ENCODE data around the gene TMEM154.

TMEM154 gene

GRCh38 chr4:152634110-152634760, 45.6 kb downstream of the TMEM154 start:
- DNase-seq (ENCODE audit: low spot score in 2 of 2) (no peak), ATAC-seq (no peak)
- Mint-ChIP-seq H3K9me3 (no peaks in the 10 kb centered on the region), H3K27ac (no peak overlapping the region), H3K4me3 (no peak overlapping the region), H3K4me1 (no peaks in the 10 kb centered on the region), H3K36me3 (peaks cover 15% of the 10 kb centered on the region)

DNA sequence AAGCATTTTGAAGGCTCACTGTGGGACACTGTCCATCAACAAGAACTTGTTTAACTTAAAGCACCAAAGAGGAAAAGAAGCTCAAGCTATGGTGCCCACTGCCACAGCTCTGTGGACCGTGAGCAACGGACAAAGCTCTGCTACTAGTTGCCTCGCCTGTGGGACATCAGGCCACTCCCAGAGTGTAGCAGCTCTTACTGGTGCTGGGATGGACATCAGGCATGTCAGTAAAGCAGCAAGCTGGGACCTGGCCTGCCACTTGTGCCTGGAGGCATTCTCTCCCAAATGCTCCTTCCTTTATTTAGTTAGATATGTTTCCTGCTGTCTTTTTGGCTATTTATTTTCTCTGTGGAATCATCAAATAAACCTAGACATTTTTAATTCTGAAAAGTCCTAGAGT, 46.7 kb downstream of the TMEM154 start:
- no peak overlapping the region for H3K4me3 Mint-ChIP-seq
- H3K27ac Mint-ChIP-seq, result no peak overlapping the region
- no peak for ATAC-seq
- peaks cover 21% of the 10 kb centered on the region for H3K36me3 Mint-ChIP-seq
- no peaks in the 10 kb centered on the region for H3K4me1 Mint-ChIP-seq
- H3K9me3 Mint-ChIP-seq, result no peaks in the 10 kb centered on the region
- DNase-seq (ENCODE audit: low spot score in 2 of 2), result no peak

DNA sequence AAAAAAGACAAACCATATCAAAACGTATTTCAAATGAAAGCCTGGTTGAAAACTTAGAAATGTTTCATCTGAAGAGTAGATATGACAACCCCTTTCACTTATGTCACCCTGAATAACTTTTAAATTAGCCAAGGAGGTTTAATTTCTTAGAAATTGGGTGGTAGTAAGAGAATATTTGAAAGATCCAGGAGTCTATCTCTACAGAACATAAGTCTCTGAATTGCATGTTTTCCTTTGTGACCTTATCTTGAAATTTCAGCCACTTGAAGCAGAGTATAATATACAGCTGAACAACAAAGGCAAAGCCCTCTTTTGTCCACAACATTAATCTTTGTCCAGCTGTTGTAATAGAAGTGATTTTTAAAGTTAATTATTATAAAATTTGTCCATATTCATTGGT, 49.5 kb downstream of the TMEM154 start:
- Mint-ChIP-seq H3K4me3 (no peak overlapping the region), H3K9me3 (no peaks in the 10 kb centered on the region), H3K27ac (no peak overlapping the region), H3K36me3 (peaks cover 16% of the 10 kb centered on the region), H3K4me1 (no peaks in the 10 kb centered on the region)
- no peak for DNase-seq (ENCODE audit: low spot score in 2 of 2)
- no peak for ATAC-seq

- peaks cover 16% of the 10 kb centered on the region for H3K36me3 Mint-ChIP-seq
- no peaks in the 10 kb centered on the region for H3K9me3 Mint-ChIP-seq
- no peak overlapping the region for H3K4me3 Mint-ChIP-seq
- H3K4me1 Mint-ChIP-seq, result no peaks in the 10 kb centered on the region
- no peak for ATAC-seq
- peak overlapping the region; percentile 2 for H3K27ac Mint-ChIP-seq
- no peak for DNase-seq (ENCODE audit: low spot score in 2 of 2)
Measured at GRCh38 chr4:152629908-152630307, 49.9 kb downstream of the TMEM154 start.

DNA sequence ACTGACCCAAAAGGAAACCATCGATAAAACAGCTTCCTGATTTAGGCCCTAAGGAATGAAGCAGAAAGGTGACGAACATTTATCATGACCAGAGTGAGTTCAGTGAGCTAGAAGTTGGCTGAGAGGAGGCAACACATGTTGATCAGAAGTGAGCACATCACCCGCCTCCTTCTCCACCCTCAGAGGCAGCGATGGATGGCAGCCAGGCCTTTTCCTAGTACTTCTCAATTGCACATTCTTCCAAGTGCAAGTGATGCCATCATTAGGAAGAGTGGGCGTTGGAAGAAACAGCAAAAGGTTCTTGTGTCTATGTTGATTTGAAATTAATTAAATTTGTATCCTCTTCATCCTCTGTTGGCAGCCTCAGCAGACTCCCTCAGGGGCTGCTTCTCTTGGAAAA, 51.7 kb downstream of the TMEM154 start:
- no peak for DNase-seq (ENCODE audit: low spot score in 2 of 2)
- ATAC-seq, result no peak
- Mint-ChIP-seq H3K36me3 (peaks cover 16% of the 10 kb centered on the region), H3K4me1 (no peaks in the 10 kb centered on the region), H3K4me3 (no peak overlapping the region), H3K9me3 (no peaks in the 10 kb centered on the region), H3K27ac (no peak overlapping the region)

- ATAC-seq (no peak), DNase-seq (ENCODE audit: low spot score in 2 of 2) (no peak)
- Mint-ChIP-seq H3K9me3 (no peaks in the 10 kb centered on the region), H3K4me3 (no peak overlapping the region), H3K27ac (peak overlapping the region; percentile 48), H3K4me1 (no peaks in the 10 kb centered on the region), H3K36me3 (peaks cover 6% of the 10 kb centered on the region)
Measured at GRCh38 chr4:152626790-152627189, 53.0 kb downstream of the TMEM154 start.

DNA sequence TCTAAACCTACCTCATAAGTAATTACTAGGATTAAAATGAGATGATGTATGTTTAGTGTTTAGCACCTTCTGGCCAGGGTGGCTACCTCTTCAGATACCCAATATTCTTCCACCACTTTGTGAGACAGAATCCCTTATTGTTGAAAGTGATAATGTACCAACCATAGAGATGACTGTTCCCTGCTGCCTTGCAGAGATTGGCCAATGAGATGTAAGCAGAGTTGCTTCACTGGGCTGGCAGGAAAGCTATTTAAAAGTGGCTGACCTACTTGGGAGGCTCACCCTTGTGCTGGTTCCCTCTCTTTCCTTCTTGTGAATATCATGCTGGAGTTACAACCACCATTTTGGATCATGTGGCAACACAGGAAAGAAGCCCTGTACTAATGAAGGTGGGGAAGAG, 58.9 kb downstream of the TMEM154 start:
- H3K4me3 Mint-ChIP-seq, result no peak overlapping the region
- no peaks in the 10 kb centered on the region for H3K36me3 Mint-ChIP-seq
- no peak for DNase-seq (ENCODE audit: low spot score in 2 of 2)
- no peaks in the 10 kb centered on the region for H3K9me3 Mint-ChIP-seq
- no peak overlapping the region for H3K27ac Mint-ChIP-seq
- H3K4me1 Mint-ChIP-seq, result no peaks in the 10 kb centered on the region
- no peak for ATAC-seq

DNA sequence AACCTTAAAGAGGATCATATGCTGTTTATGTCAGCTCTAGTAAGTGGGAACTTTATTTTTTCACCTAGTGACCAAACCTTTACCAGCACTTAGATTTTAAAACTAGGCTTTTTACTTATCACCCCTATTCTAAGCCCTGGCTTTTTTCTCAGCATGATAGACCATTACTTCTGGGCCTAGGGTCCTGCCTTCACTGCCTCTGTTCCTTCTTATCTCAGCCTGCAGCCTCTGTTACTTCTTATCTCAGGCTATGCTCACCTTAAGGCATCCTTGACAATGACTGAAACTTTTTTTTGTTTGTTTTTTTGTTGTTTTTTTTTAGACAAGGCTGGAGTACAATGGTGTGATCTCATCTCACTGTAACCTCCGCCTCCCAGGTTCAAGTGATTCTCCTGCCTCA, 59.6 kb downstream of the TMEM154 start:
- Mint-ChIP-seq H3K27ac (no peak overlapping the region), H3K4me1 (no peaks in the 10 kb centered on the region)
- no peak for ATAC-seq

GRCh38 chr4:152619556-152619955, 60.2 kb downstream of the TMEM154 start:
- Mint-ChIP-seq H3K4me3 (no peak overlapping the region), H3K9me3 (no peaks in the 10 kb centered on the region), H3K36me3 (no peaks in the 10 kb centered on the region), H3K27ac (no peak overlapping the region), H3K4me1 (no peaks in the 10 kb centered on the region)
- DNase-seq (ENCODE audit: low spot score in 2 of 2) (no peak), ATAC-seq (no peak)

More for the DNA sequence above, 59.6 kb downstream of the TMEM154 start:
- H3K9me3 Mint-ChIP-seq, result no peaks in the 10 kb centered on the region
- no peaks in the 10 kb centered on the region for H3K36me3 Mint-ChIP-seq
- no peak for DNase-seq (ENCODE audit: low spot score in 2 of 2)
- H3K4me3 Mint-ChIP-seq, result no peak overlapping the region

DNA sequence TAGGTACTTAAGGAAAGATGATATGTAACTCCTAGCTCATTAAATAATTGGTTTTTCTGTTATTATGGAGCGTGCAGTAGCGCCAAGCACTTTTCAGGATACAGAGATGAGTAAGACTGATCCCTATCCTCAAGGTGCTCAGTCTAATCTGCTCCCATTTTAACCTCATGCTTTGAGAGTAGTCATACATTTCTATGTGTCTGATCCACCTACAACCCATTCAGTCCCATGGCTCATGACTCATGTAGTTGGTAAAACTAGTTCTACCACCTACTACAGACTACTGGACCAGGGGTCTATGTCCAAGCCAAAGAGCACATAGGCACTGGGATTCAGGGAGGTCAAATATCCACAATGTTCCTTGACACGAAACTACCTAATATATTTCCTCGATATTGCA, 60.8 kb downstream of the TMEM154 start:
- ATAC-seq (no peak), DNase-seq (ENCODE audit: low spot score in 2 of 2) (no peak)
- Mint-ChIP-seq H3K4me3 (no peak overlapping the region), H3K27ac (no peak overlapping the region), H3K36me3 (no peaks in the 10 kb centered on the region), H3K4me1 (no peaks in the 10 kb centered on the region), H3K9me3 (no peaks in the 10 kb centered on the region)

- H3K4me1 Mint-ChIP-seq, result no peaks in the 10 kb centered on the region
- no peaks in the 10 kb centered on the region for H3K9me3 Mint-ChIP-seq
- no peak overlapping the region for H3K4me3 Mint-ChIP-seq
- no peak overlapping the region for H3K27ac Mint-ChIP-seq
- no peak for DNase-seq (ENCODE audit: low spot score in 2 of 2)
- H3K36me3 Mint-ChIP-seq, result no peaks in the 10 kb centered on the region
- ATAC-seq, result no peak
Measured at GRCh38 chr4:152616804-152617203, 63.0 kb downstream of the TMEM154 start.

GRCh38 chr4:152613841-152614721, 65.7 kb downstream of the TMEM154 start:
- H3K4me3 Mint-ChIP-seq, result no peak overlapping the region
- no peak for DNase-seq (ENCODE audit: low spot score in 2 of 2)
- no peaks in the 10 kb centered on the region for H3K36me3 Mint-ChIP-seq
- H3K4me1 Mint-ChIP-seq, result no peaks in the 10 kb centered on the region
- no peak overlapping the region for H3K27ac Mint-ChIP-seq
- no peak for ATAC-seq
- H3K9me3 Mint-ChIP-seq, result no peaks in the 10 kb centered on the region

- DNase-seq (ENCODE audit: low spot score in 2 of 2), result no peak
- no peak for ATAC-seq
- Mint-ChIP-seq H3K36me3 (no peaks in the 10 kb centered on the region), H3K4me1 (no peaks in the 10 kb centered on the region), H3K27ac (no peak overlapping the region), H3K4me3 (no peak overlapping the region), H3K9me3 (no peaks in the 10 kb centered on the region)
Measured at GRCh38 chr4:152613351-152613750, 66.4 kb downstream of the TMEM154 start.

DNA sequence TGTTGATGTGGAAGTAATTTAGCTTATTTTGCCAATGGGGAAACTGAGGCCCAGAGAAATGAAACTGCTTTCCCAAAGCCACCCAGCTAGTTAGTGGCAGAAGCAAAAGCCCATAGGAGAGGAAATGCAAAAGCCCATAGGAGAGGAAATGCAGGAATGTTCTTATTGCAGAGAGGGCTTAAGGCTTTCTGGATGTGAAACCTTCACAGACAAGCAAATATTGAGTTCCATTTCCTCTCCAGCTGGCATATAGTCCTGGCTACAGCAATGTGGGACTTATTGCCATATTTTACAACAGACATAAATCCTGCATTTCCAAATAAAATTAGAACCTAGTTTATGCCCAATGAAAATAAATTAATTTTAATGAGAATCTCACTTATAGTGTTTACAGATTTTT, 69.7 kb downstream of the TMEM154 start:
- Mint-ChIP-seq H3K4me1 (no peaks in the 10 kb centered on the region), H3K4me3 (no peak overlapping the region), H3K9me3 (no peaks in the 10 kb centered on the region), H3K27ac (no peak overlapping the region), H3K36me3 (no peaks in the 10 kb centered on the region)
- DNase-seq (ENCODE audit: low spot score in 2 of 2) (no peak), ATAC-seq (no peak)

DNA sequence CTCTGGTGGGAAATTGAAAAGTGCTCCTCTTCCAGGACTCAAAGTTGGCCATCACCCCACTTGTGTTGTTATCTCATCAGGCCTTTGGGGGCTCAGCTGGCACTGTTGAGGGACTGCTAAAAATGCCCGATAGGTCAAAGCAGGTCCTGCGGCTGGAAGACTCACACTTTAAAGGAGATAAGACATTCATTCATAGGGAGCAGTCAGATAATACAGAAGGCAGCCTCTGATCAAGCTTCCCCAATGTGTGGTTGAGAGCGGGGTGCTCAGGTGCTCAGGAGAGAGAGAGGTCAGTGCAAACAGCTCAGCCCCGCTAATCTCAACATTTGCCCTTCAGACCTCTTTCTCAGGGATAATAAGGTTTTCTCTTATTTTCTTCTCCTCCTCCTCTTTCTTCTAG, 70.3 kb downstream of the TMEM154 start:
- ATAC-seq (no peak), DNase-seq (ENCODE audit: low spot score in 2 of 2) (no peak)
- H3K36me3 Mint-ChIP-seq, result no peaks in the 10 kb centered on the region
- H3K27ac Mint-ChIP-seq, result no peak overlapping the region
- no peaks in the 10 kb centered on the region for H3K9me3 Mint-ChIP-seq
- H3K4me3 Mint-ChIP-seq, result no peak overlapping the region
- no peaks in the 10 kb centered on the region for H3K4me1 Mint-ChIP-seq

- Mint-ChIP-seq H3K4me3 (no peak overlapping the region), H3K36me3 (no peaks in the 10 kb centered on the region), H3K27ac (no peak overlapping the region), H3K4me1 (no peaks in the 10 kb centered on the region), H3K9me3 (no peaks in the 10 kb centered on the region)
- DNase-seq (ENCODE audit: low spot score in 2 of 2) (no peak), ATAC-seq (no peak)
Measured at GRCh38 chr4:152607178-152607577, 72.6 kb downstream of the TMEM154 start.
